Brain pericyte (primary cell): ENCODE data around the gene MTSS2.

Source experiments
- DNase-seq: peaks from one replicate; pipeline ENCODE4 v3.0.0-alpha.2; 2012; ENCODE audit warnings: low read depth, low spot score

MTSS2 gene

GRCh38 chr16:70687102-70687511 is 1.3 kb upstream of the MTSS2 start:
- no peak for DNase-seq

- no peak for DNase-seq
These were observed 686 bp upstream of the MTSS2 start for GRCh38 chr16:70686376-70687101.

- no peak for DNase-seq
These were observed 554 bp downstream of the MTSS2 start for GRCh38 chr16:70685061-70685937.

GRCh38 chr16:70684146-70685060 is 1.4 kb downstream of the MTSS2 start:
- no peak for DNase-seq

GRCh38 chr16:70683146-70683944 is 2.5 kb downstream of the MTSS2 start:
- no peak for DNase-seq

GRCh38 chr16:70682239-70683145 is 3.4 kb downstream of the MTSS2 start:
- DNase-seq, result no peak

GRCh38 chr16:70681382-70682238 is 4.2 kb downstream of the MTSS2 start:
- no peak for DNase-seq

GRCh38 chr16:70680495-70681381 is 5.1 kb downstream of the MTSS2 start:
- no peak for DNase-seq

GRCh38 chr16:70679671-70680494 is 6.0 kb downstream of the MTSS2 start:
- no peak for DNase-seq

- DNase-seq, result no peak
These were observed 6.8 kb downstream of the MTSS2 start for GRCh38 chr16:70678898-70679670.

- DNase-seq, result no peak
These were observed 7.5 kb downstream of the MTSS2 start for GRCh38 chr16:70678121-70678897.

- no peak for DNase-seq
These were observed 8.2 kb downstream of the MTSS2 start for GRCh38 chr16:70677499-70678120.

- no peak for DNase-seq
These were observed 9.0 kb downstream of the MTSS2 start for GRCh38 chr16:70676675-70677498.

GRCh38 chr16:70675851-70676513 is 9.9 kb downstream of the MTSS2 start:
- DNase-seq, result no peak
